ENCODE measurements around the gene BEGAIN. TPM values are rescaled to one million over a fixed set of nuclear protein-coding genes. Genes with fewer than 3 reads are reported as not detected.

The BEGAIN gene
- total RNA-seq, 1 donor from 2014 or later, result 5.1 TPM

GRCh38 chr14:100581228-100582145 lies 5.7 kb downstream of the BEGAIN start:
- Mint-ChIP-seq H3K36me3 (no peaks in the 10 kb centered on the region), H3K4me1 (peaks cover 1% of the 10 kb centered on the region), H3K4me3 (no peak overlapping the region), H3K27ac (no peak overlapping the region), H3K27me3 (ENCODE audit: low read depth) (peaks cover 33% of the 10 kb centered on the region), H3K9me3 (no peaks in the 10 kb centered on the region)
- no peak for DNase-seq (ENCODE audit: low spot score in 2 of 2, unreplicated experiment in 2 of 2)
- no peak for TF ChIP-seq CTCF (IDR thresholded peaks at IDR 0.05; ENCODE audit: unreplicated experiment)

GRCh38 chr14:100580316-100581227 lies 6.6 kb downstream of the BEGAIN start:
- Mint-ChIP-seq H3K9me3 (no peaks in the 10 kb centered on the region), H3K27me3 (ENCODE audit: low read depth) (peaks cover 25% of the 10 kb centered on the region), H3K27ac (no peak overlapping the region), H3K36me3 (no peaks in the 10 kb centered on the region), H3K4me3 (no peak overlapping the region), H3K4me1 (no peaks in the 10 kb centered on the region)
- no peak for DNase-seq (ENCODE audit: low spot score in 2 of 2, unreplicated experiment in 2 of 2)
- TF ChIP-seq CTCF (IDR thresholded peaks at IDR 0.05; ENCODE audit: unreplicated experiment), result no peak

- H3K36me3 Mint-ChIP-seq, result no peaks in the 10 kb centered on the region
- no peak for TF ChIP-seq CTCF (IDR thresholded peaks at IDR 0.05; ENCODE audit: unreplicated experiment)
- no peaks in the 10 kb centered on the region for H3K9me3 Mint-ChIP-seq
- H3K4me3 Mint-ChIP-seq, result no peak overlapping the region
- DNase-seq (ENCODE audit: low spot score in 2 of 2, unreplicated experiment in 2 of 2), result no peak
- H3K27me3 Mint-ChIP-seq (ENCODE audit: low read depth), result peaks cover 22% of the 10 kb centered on the region
- no peaks in the 10 kb centered on the region for H3K4me1 Mint-ChIP-seq
- no peak overlapping the region for H3K27ac Mint-ChIP-seq
These were observed 8.7 kb downstream of the BEGAIN start for GRCh38 chr14:100578552-100578951.

- no peak overlapping the region for H3K27ac Mint-ChIP-seq
- no peaks in the 10 kb centered on the region for H3K36me3 Mint-ChIP-seq
- no peak for TF ChIP-seq CTCF (IDR thresholded peaks at IDR 0.05; ENCODE audit: unreplicated experiment)
- no peak overlapping the region for H3K4me3 Mint-ChIP-seq
- peaks cover 22% of the 10 kb centered on the region for H3K27me3 Mint-ChIP-seq (ENCODE audit: low read depth)
- H3K4me1 Mint-ChIP-seq, result no peaks in the 10 kb centered on the region
- H3K9me3 Mint-ChIP-seq, result no peaks in the 10 kb centered on the region
- no peak for DNase-seq (ENCODE audit: low spot score in 2 of 2, unreplicated experiment in 2 of 2)
These were observed 9.2 kb downstream of the BEGAIN start for GRCh38 chr14:100577986-100578431.

GRCh38 chr14:100577321-100577985 lies 9.8 kb downstream of the BEGAIN start:
- TF ChIP-seq CTCF (IDR thresholded peaks at IDR 0.05; ENCODE audit: unreplicated experiment), result no peak
- peaks cover 3% of the 10 kb centered on the region for H3K4me1 Mint-ChIP-seq
- DNase-seq (ENCODE audit: low spot score in 2 of 2, unreplicated experiment in 2 of 2), result no peak
- H3K27me3 Mint-ChIP-seq (ENCODE audit: low read depth), result peaks cover 26% of the 10 kb centered on the region
- no peaks in the 10 kb centered on the region for H3K9me3 Mint-ChIP-seq
- H3K27ac Mint-ChIP-seq, result no peak overlapping the region
- H3K4me3 Mint-ChIP-seq, result no peak overlapping the region
- no peaks in the 10 kb centered on the region for H3K36me3 Mint-ChIP-seq
